Putamen (tissue), 1 donor: ENCODE measurements around the gene PDE1A.
"Not testable (repeated sequence)": the region's sequence is repeated elsewhere in the genome, so short reads cannot be mapped to it uniquely, and the experiment has no call there.

Experiments
- DNase-seq: peaks from one replicate; pipeline ENCODE4 v3.0.0-alpha.2; 2016; ENCODE audit warnings: low spot score

The PDE1A gene

DNA sequence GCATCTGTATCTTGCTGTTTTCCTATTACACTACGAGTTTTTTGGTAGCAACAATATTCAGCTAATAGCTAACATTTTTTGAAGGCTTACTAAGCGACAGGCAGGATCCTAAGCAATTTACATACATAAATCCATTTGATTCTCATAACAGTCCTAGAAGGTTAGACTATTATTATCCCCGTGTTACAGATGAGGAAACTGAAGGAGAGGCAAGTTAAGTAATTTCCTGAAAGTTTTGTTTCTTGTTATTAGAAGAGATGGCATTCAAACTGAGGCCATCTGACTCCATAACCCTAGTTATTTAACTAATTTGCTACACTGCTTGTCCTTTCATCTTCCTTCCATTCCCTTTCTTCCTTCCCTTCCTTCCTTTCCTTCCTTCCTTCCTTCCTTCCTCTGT, 68.2 kb downstream of the PDE1A start:
- DNase-seq, result no peak

DNA sequence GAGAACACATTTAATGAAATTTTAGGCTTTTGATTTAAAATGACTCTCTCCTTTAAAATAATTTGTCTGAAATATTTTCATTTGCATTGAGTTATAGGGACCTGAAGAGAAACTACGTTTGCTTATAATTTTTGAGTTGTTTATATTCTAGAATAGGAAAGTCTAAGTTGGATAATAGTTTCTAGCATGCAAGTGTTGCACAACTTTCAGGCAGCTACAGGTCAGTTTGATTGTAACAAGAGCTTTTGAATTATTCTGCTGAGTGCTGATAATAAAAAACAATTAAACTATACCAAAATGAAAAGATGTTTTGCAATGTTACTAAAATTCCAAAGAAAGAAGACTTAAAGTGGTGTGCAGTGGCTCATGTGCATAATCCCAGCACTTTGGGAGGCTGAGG, 71.0 kb downstream of the PDE1A start:
- DNase-seq, result no peak

DNA sequence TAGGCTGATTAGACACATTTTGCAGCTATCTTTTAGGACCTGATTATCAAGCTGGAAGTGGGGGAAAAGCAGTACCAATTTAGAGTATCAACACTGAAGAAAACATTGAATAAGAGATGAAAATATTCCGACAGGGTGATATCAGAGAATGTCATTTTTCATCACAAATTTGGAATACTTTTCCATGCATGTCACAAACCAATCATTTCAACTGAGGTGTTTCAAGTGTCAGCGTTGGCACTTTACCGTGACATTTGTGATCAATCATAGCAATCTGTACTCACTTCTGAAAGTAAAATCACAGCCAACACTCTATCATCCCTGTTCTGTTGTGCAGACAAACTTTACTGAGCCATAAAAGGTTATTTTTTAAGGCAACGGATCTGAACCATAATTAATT, 75.4 kb downstream of the PDE1A start:
- no peak for DNase-seq

DNA sequence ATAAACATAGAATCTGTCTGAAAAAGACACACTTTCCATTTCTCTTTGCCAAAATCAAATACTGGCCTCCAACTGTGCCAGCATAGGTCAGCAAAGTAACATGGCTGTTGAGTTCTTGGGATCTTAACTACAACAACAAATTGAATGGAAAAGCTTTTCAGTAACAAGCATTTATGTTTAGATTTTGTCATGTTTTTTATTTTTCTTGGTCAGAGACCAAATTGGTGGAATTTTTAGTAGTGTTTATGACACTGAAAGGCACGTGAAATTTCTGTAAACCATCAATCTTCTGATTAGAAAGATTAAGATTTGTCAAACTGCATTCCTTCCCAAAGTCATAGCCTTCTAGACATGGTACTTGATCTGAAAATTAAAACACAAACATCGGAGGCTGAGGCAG, 77.6 kb downstream of the PDE1A start:
- DNase-seq, result no peak

DNA sequence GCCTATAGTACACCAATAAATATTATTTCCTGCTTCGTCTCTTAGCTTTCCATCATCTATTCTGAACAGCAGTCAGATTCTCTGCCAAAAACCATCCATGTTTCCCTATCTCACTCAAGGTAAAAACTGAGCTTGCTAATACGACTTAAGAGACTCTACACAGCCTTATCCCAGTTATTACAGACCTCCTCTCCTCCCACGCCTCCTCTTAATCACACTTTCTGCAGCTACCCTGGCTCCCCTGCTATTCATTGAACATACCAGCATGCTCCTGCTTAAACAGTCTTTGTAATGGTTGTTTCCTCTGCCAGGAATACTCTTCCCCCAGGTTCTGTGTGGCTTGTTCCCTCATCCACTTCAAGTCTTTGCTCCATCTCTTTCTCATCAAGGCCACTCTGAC, 81.5 kb downstream of the PDE1A start:
- DNase-seq, result no peak

DNA sequence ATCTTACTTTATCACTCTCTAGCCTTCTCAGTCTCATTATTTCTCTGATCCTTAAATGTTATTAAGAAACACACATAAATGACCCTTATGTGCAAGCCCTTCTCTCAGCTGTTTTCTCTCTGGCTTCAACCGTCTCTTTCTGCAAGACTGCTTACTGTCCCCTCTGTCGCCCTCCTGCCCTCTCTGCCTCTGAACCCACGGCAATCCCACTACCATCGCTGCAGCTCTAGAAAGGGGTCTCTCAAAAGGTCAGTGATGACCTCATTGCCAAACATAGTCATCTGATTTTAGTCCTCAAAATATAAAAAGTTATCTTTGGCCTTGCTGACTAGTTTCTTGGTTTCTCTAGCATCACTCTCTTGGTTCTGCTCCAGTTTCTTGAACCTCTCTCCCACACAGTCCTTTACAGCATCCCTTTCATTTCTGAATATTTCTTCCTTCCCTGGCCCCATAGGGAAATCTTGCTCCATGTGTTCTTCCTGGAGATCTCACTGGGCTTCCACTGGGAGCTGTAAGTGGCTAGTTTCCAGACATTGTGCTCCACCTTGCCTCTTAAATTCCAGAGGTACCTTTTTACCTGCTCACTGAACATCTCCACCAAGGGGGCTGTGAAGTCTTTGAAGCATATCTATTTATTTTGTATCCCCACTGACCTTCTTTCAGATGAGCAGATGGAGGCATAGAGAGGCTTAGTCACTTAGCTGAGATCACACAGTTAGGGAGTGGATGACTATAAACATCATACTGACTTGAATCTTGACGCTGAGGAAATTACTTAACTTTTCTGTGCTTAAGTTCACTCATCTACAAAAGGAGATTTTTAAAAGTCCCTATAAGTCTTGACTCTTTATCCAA, 96.2 kb downstream of the PDE1A start:
- no peak for DNase-seq

DNA sequence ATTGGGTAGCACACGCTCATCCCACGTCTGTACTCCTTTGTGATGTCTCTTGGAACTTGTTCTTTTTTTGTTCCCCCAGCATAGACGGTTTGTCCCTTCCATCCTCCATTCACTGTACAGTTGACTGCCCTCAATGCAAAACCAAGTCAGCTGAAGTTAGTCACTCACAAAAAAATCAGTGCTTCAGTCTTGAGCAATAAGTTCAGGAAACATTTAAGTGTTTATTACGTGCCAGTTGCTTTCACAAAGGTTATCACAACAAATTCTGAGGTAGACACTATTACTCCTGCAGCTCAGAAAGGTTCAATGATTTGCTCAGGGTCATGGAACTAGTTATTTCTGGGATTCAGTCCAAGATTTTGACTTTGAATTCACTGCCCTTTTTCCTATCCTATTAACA, 102.2 kb downstream of the PDE1A start:
- no peak for DNase-seq

DNA sequence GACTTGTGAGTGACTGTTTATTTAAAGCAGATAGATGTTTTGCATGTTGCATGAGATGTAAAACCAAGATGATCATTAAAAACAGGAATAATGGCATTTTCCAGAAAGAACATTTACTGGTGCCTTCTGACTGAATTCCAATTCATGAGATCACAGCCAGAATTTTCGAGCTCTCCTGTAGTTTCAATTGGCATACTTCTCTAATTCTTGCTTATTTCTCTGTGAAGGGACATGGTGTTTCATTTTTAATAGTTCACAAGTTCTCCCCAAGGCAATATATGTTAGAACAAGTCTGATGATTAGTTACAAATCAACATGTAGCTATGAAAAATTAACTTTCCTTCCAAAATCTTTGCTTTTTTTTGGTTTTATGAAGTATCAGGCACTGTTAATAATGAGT, 105.7 kb downstream of the PDE1A start:
- no peak for DNase-seq

DNA sequence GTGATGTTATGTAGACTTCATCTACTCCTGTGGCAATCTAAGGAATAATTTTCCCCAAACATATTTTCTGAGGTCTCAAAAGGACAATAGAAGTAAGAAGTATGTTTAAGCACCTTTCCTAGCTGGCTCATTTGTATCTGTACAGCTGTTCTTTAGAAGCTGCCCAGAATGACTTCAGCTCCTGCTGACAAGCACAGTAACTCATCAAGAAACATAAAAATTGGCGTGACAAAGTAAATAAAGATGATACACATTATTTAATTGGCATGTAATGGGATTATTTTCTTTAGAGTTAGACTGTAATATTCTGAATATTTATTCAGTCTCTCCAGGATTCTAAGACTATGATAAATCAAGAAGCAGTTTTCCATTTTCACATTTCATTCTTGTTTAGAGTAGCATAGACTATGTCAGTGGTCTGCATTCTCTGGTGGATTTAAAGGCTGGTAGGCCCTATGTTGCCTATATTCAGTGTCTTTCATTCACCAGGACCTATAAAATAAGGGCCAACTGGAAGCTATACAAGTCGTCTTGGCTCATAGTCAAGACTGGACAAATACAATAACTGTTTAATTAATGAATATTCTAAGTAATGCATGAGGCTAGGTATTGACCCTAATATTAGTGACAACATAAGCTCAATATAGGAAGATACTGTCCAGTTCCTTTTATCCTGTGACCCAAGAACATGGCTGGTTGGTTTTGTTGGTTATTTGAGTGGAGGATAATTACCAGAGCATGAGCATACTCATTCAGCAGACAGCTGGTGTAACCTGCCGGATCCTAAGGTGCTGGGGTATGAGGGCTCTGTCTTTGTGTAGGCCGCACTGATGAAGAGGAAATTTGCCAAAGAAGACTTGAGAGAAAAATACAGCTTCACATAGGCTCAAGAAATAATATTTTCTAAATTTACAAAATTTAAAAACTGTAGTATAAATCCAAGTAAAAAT, 107.0 kb downstream of the PDE1A start:
- DNase-seq, result no peak

DNA sequence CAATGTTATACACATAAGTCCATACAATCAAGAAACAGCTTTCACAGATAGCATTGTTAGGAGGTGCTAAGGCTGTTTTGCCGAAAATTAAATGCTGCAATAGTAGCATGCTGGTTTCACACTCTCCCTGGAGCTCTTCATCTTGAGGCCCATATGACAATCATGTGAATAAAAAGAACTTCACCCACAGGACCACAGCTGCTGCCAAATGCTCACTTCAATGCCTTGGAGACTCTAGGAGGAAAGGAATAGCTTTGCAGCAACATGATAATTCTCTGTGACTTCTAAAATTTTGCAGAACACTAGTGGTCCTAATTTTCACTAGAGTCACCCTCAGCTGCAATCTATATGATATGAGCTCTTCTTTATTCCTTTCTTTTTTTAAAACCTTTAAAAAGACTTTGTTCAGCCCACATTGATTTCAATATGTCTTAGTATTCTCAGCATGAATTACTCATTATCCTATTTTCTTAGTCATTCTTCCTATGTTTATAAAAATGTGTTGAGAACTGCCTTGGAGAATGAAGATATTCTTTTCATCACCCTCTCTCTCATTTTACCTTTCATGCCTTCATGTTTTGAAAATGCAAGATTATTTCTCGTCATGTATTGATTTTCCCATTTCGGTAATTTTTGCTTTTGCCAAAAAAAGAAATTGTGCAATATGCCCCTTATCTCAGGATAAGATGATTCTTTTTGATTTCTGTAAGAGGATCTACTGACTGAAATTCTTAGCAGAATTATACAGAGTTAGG, 108.2 kb downstream of the PDE1A start:
- peak; percentile 5 for DNase-seq

DNA sequence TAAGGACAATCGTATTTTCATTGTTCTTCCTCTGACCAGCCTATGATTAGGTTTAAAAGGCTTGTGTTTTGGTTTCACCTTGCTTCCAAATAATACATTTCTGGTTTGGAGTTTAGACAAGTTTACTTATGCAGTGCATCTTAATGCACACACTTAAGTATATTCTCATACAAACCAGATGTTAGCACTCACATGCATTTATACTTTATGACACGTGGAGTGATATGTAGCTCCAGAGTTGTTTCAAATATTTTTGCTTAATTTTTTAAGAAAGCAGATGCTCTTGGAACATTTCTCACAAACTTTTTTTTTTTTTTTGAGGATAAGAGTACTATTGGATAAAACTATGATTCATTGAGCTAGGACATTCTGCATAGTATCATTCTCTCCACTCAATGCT, 109.9 kb downstream of the PDE1A start:
- no peak for DNase-seq

DNA sequence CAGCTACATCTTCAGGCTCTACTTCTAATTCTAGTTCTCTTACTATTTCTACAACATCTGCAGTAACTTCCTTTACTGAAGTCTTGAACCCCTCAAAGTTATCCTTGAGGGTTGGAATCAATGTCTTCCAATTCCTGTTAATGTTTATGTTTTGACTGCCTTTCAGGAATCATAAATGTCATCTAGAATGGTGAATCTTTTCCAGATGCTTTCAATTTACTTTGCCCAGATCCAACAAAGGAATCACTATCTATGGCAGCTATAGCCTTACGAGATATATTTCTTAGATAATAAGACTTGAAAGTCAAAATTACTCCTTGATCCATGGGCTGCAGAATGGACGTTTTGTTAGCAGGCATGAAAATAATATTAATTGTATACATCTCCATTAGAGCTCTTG, 123.9 kb downstream of the PDE1A start:
- DNase-seq, result no peak

DNA sequence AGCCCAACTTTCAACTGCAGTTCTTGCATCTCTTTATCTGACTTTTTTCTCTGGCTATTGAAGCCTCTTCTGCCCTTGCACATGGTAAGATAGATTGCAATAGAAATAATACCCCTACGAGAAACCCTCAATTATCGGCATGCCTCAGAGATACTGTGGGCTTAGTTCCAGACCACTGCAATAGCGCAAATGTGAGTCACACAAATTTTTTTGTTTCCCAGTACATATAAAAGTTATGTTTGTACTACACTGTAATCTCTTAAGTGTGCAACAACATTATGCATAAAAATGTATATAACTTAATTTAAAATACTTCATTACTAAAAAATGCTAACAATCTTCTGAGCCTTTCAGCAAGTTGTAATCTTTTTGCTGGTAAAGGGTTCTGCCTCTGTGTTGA, 124.7 kb downstream of the PDE1A start:
- DNase-seq, result no peak

DNA sequence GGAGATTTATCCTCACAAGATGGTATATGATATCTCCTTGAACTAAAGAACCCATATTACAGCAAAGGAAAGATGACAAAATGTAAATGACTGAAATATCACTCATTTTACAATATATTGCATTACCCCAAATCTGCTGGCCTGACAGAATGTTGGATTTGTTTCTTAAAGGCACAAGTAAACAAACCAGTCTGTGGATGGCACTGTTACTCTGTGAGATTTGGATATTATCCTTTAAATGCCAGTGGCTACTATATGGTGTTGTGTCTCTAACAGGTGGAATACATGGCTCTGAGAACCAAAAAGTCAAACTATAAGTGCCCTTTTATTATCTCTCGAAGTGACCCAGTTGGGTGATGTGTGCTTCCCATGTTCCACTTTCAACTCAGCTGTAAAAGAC, 125.7 kb downstream of the PDE1A start:
- DNase-seq, result no peak

DNA sequence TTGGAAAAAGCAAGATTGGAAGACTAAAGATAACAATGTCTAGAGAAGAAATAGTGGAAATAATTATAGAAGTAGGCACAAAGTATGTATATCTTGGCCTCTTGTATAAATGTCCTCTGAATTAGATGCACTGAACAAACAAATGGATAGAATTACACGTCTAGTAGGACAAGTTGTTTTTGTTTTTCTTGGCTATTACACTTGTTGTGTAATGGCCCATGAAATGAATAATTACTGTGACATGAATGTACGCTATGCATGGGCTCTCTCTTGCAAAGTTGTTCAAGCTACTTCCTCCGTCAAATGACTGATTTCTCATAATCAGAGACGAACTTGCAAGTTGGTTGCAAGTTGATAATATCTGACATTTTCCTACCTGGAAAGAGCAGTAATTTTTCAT, 126.2 kb downstream of the PDE1A start:
- no peak for DNase-seq

DNA sequence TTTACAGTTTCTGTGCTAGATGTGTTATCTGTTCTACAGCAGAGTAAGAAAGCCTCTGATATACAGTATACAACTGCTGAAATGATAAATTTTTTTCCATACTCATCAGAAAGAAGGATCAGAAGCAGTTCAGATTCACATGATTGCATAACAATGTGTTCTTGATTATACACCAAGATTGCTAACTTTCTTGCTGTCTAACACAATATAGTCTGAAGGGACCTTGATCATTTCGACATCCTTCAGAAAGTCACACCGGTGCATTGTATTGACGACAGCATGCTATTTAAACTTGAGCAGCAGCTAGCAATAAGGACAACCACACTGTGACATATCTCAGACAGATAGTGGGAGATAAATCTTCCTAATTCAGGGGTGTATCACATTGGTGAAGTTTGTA, 127.2 kb downstream of the PDE1A start:
- DNase-seq, result no peak

DNA sequence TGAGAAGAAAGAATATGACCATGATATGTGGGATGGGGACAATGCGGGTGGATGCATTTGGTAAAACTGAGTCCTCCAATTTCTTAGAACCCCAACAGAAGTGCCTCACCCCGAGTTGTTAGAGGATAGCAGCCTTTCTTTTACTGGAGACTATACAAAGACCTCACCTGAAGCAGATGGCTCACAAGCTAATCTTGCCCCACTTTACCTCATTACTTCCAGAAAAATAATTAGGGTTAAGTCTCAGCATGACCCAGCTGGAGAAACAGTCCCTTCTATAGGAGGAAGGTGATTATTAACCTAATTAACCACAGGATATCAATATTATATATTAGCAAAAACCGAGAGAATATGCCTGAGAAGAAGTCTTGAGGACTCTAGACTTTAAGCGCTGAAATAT, 128.4 kb downstream of the PDE1A start:
- DNase-seq, result no peak

DNA sequence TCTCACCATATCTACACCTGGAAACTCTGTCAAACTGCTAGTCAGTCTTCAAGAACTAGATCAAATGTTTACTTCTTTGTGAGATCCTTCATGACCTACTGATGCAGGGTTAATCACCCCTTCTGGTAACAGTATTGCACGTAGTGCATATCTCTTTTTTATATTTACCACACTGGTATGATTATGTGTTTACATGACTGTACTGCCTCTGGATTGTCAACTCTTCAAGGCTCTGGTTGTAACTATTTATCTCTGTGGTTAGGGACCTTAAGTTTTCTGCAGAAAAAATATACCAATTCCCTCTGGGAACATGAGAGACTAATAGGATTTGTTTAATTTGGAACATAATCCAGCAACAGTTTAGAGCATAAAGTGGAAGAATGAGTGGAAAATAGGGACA, 135.5 kb downstream of the PDE1A start:
- no peak for DNase-seq

DNA sequence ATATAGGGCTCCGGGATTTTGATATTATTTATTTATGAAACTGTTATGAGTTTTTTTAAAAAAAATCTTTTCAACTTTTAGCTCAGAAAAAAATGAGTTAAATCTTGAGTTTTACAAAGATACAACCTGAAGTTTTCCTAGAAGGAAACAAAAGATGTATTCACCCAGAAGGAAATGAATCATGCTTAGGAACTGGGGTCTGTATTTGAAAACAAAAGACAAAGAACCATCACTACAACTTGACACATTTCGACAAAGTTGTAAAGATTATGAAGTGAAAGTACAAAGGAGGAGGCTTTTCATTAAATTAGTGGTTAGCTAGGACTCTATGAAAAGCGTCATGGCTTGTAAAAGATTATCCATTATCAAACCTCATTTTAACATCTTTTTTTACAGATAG, 143.3 kb downstream of the PDE1A start:
- no peak for DNase-seq

DNA sequence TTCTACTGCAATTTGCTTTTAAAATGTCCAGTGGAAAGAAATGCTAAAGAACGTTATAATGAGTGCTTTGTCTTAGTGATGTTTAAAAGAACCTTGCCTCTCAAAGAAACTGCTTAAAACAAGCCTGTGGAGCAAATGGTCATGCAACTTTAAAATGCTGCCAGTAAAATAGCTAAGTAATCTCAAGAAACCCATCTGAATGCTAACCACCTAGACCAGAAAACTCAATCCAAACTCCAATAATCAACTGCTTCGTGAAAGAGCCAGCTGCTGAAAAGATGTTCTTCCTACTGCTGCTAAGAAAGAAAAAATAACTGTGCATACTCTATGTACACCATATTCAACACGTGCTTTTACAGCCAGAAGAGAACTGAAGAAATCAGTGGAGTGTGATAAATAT, 145.6 kb downstream of the PDE1A start:
- no peak for DNase-seq

DNA sequence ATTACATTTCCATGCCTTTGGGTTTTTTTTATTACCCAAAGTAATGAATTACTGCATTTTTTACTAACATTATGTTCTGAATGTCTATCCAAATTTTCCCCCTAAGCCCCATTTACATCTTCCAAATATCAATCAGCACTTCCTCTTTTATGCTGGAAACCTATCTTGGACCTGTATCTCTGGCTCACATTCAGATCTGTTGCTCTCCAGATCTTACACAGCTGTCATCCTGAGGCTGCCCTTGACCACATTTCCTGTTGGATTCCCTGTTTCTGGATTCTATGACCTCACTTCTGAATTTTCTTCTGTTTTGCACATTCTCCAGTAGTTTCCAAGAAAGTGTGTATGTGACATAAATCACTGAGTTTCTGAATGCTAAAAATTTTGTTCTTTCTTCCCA, 146.7 kb downstream of the PDE1A start:
- DNase-seq, result no peak

DNA sequence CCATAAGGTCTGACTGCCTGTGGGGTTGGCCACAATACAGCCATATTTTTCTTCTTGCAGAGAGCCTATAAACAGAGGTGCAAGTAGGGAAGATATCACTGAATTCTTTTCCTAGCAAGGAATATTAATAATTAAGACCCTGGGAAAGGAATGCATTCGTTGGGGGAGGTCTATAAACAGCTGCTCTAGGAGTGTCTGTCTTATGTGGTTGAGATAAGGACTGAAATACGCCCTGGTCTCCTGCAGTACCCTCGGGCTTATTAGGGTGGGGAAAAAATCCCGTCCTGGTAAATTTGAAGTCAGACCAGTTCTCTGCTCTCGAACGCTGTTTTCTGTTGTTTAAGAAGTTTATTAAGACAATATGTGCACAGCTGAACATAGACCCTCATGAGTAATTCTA, 150.2 kb downstream of the PDE1A start:
- not testable (repeated sequence) for DNase-seq

DNA sequence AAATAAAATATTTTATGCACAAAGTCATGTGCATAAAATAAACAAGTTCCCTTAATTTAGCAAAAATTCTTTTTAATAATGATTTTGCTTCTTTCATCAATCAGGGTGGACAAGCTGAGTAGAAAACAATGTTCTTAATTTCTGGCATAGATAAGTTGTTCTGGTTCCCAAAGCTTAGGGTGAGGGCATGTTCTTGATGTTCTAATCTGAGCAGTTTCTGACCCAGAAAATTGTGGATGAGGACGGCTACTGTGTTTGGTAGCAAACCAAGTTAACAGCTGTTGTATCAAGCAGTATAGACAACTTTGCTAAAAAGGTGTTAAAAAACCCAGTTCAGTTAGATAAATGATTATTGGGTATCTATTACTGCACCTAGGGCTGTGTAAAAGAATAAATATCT, 158.9 kb downstream of the PDE1A start:
- no peak for DNase-seq
